B cell (primary cell): ENCODE measurements around the gene PAQR7. TPM values are rescaled to one million over a fixed set of nuclear protein-coding genes. Genes with fewer than 3 reads are reported as not detected.

ENCODE experiments used
- ATAC-seq: fragments of 200-7000 bp; cut with Tn5 transposase; one replicate; pipeline ENCODE4 v1.10.0; 2021; ENCODE audit warnings: low read depth, mild to moderate bottlenecking, moderate number of reproducible peaks, moderate library complexity
- CTCF ChIA-PET: fragments of 350-600 bp; sonication (Branson Sonifier 250); formaldehyde crosslinking; loops from one replicate; lab custom pipeline; 2021; ENCODE audit warnings: antibody characterized with exemption, inconsistent platforms; lab: Charles Lee
- POLR2A ChIA-PET: fragments of 350-600 bp; sonication (Branson Sonifier 250); formaldehyde crosslinking; loops from one replicate; lab custom pipeline; 2021; ENCODE audit warnings: antibody characterized with exemption; lab: Charles Lee
- DNase-seq: peaks from one replicate; pipeline ENCODE4 v3.0.0; 2013
- H2AFZ ChIP-seq: 2 replicates; pipeline ENCODE4 v1.6.1; 2012; ENCODE audit warnings: mild to moderate bottlenecking, low read depth, low read length; ENCODE audit not compliant: insufficient read depth, poor library complexity, severe bottlenecking
- H3K27ac ChIP-seq, 2 donors: 1 replicate in 1 of 2; 2 replicates in 1 of 2; pipeline ENCODE4 v1.5.1; 2012 to 2013; ENCODE audit warnings: low read length in 2 of 2, mild to moderate bottlenecking in 2 of 2, moderate library complexity in 1 of 2
- H3K27me3 ChIP-seq, 4 experiments: fragments of 200-600 bp in 1 of 4; sonication (generic) in 1 of 4; replicated peaks in 1 of 4; 1 replicate in 2 of 4; 2 replicates in 2 of 4; pipeline versions ENCODE4 v1.6.1 to v1.7.0; 2013 to 2016; ENCODE audit warnings: low read length in 3 of 4, mild to moderate bottlenecking in 2 of 4, mixed read lengths in 1 of 4, moderate library complexity in 1 of 4; ENCODE audit not compliant: insufficient read depth in 4 of 4, control insufficient read depth in 3 of 4; ENCODE audit errors: control extremely low read depth in 1 of 4
- H3K36me3 ChIP-seq, 2 experiments: replicated peaks in 1 of 2; 1 replicate in 1 of 2; 2 replicates in 1 of 2; pipeline versions ENCODE4 v1.6.1 to v1.7.1; 2013; ENCODE audit warnings: low read length in 1 of 2; ENCODE audit not compliant: insufficient read depth in 2 of 2, control insufficient read depth in 1 of 2; ENCODE audit errors: control extremely low read depth in 1 of 2, extremely low read depth in 1 of 2
- H3K4me1 ChIP-seq, 2 donors: fragments of 200-600 bp in 1 of 2; sonication (generic) in 1 of 2; 1 replicate in 1 of 2; 2 replicates in 1 of 2; pipeline versions ENCODE4 v1.5.1 to v1.6.1; 2013 to 2017; ENCODE audit warnings: low read length in 2 of 2; ENCODE audit not compliant: control insufficient read depth in 2 of 2, insufficient read depth in 2 of 2
- H3K4me2 ChIP-seq: replicated peaks from 2 replicates; pipeline ENCODE3; 2012; ENCODE audit warnings: mild to moderate bottlenecking, low read depth, low read length; ENCODE audit not compliant: poor library complexity, severe bottlenecking
- H3K4me3 ChIP-seq, 5 experiments: fragments of 200-600 bp in 1 of 5; sonication (generic) in 1 of 5; 1 replicate in 3 of 5; 2 replicates in 2 of 5; pipeline versions ENCODE4 v1.5.1 to v1.7.0; 2011 to 2016; ENCODE audit warnings: low read length in 4 of 5, mild to moderate bottlenecking in 4 of 5, low read depth in 2 of 5, control low read depth in 1 of 5, moderate library complexity in 1 of 5; ENCODE audit not compliant: insufficient read depth in 1 of 5; ENCODE audit errors: control extremely low read depth in 1 of 5, extremely low read depth in 1 of 5
- H3K79me2 ChIP-seq: fragments of 200-600 bp; sonication (generic); one replicate; pipeline ENCODE4 v1.6.0; 2016; ENCODE audit warnings: low read length; ENCODE audit not compliant: control insufficient read depth, insufficient read depth
- H3K9ac ChIP-seq: fragments of 200-600 bp; sonication (generic); 2 replicates; pipeline ENCODE4 v1.6.1; 2017; ENCODE audit warnings: mild to moderate bottlenecking, low read length, moderate library complexity
- H3K9me3 ChIP-seq, 3 donors: one replicate each; pipeline versions ENCODE4 v1.6.1 to v1.7.1; 2013; ENCODE audit warnings: low read length in 2 of 3; ENCODE audit not compliant: control insufficient read depth in 2 of 3, insufficient read depth in 1 of 3; ENCODE audit errors: control extremely low read depth in 1 of 3
- H4K20me1 ChIP-seq: 2 replicates; pipeline ENCODE4 v1.6.0; 2012; ENCODE audit warnings: mild to moderate bottlenecking, low read length; ENCODE audit not compliant: insufficient read depth, control insufficient read depth, poor library complexity, severe bottlenecking
- H3K27ac Mint-ChIP-seq: one replicate; pipeline ENCODE4 v1.8.0; 2021; ENCODE audit warnings: mixed read lengths
- H3K27me3 Mint-ChIP-seq: one replicate; pipeline ENCODE4 v1.8.0; 2021; ENCODE audit warnings: mixed read lengths
- H3K4me1 Mint-ChIP-seq: one replicate; pipeline ENCODE4 v1.8.0; 2021; ENCODE audit warnings: mixed read lengths
- H3K4me3 Mint-ChIP-seq: one replicate; pipeline ENCODE4 v1.8.0; 2021; ENCODE audit warnings: mixed read lengths
- H3K9me3 Mint-ChIP-seq: one replicate; pipeline ENCODE4 v1.8.0; 2022; ENCODE audit warnings: mixed read lengths; ENCODE audit not compliant: insufficient read depth
- CTCF ChIP-seq: fragments of 200-600 bp; IDR thresholded peaks from one replicate; pipeline ENCODE4 v1.8.0; 2022; ENCODE audit warnings: antibody characterized with exemption, mild to moderate bottlenecking
- EZH2 ChIP-seq: IDR thresholded peaks from 2 replicates; pipeline ENCODE4 v1.6.1; 2012; ENCODE audit warnings: borderline replicate concordance, low read depth, mild to moderate bottlenecking, moderate library complexity, low read length; ENCODE audit not compliant: insufficient read depth, poor library complexity, severe bottlenecking
- WGBS: methylation state at CpG from one replicate; pipeline ENCODE4 v1.1.5; 2013; ENCODE audit warnings: missing lambda C conversion rate; ENCODE audit not compliant: insufficient coverage; 5-methylcytosine and 5-hydroxymethylcytosine counted together
- intact Hi-C: fragments of 100-400 bp; cut with micrococcal nuclease; formaldehyde crosslinking; loops from one replicate; pipeline ENCODE4 v1.10.0; 2022
- polyA plus RNA-seq: library from polyadenylated mRNA; depleted of rRNA; stranded (reverse); fragments of >200 nt; gene quantifications from 2 replicates; pipeline ENCODE4 v1.2.3, GENCODE V29; 2012
- total RNA-seq, 2 donors: library from RNA; stranded (reverse); fragments of 120-200 nt in 1 of 2; gene quantifications; 1 replicate in 1 of 2; 2 replicates in 1 of 2; pipeline versions ENCODE4 v1.2.3 to v1.2.4, GENCODE V29; 2013 to 2022

PAQR7 gene
- total and polyA plus RNA-seq, 2 donors (not counting 1 experiment from before 2014, with no cell fraction given) = 4.2 to 5.5 TPM

- ChIA-PET CTCF (interaction anchor here (1.2 to 3.6 kb wide), 4 partner anchors 10 to 95 kb away, joined by 3 to 41 read pairs (median 16); partner anchors contain the start of gene PAFAH2), POLR2A (interaction anchor here (0.6 to 1.9 kb wide), 5 partner anchors 9 to 974 kb away, joined by 3 to 5 read pairs (median 3); no protein-coding TSS in a partner anchor)
- no peaks in the 10 kb centered on the region for H3K9me3 Mint-ChIP-seq
- WGBS = 0% methylated on average over 15 of the region's 34 CpGs
- Histone ChIP-seq H4K20me1 (no peaks in the 10 kb centered on the region), H3K4me2 (peak overlapping the region; percentile 95), H3K9ac (peak overlapping the region; percentile 69), H3K4me1 (peaks cover 6 to 22% of the 10 kb centered on the region in 2 donors), H3K36me3 (peaks cover 4 to 14% of the 10 kb centered on the region in 2 experiments), H2AFZ (peak overlapping the region; percentile 86), H3K9me3 (no peaks in the 10 kb centered on the region), H3K27ac (peak overlapping the region; percentile 62 to 65), H3K79me2 (peaks cover 5% of the 10 kb centered on the region), H3K4me3 (peak overlapping the region; percentile 62 to 99 (median 63)), H3K27me3 (no peaks in the 10 kb centered on the region)
- H3K4me1 Mint-ChIP-seq = peaks cover 14% of the 10 kb centered on the region
- H3K4me3 Mint-ChIP-seq = peak overlapping the region; percentile 88
- ATAC-seq (peak; percentile 78), DNase-seq (peak; percentile 90)
- H3K27me3 Mint-ChIP-seq = no peaks in the 10 kb centered on the region
- TF ChIP-seq CTCF (peak; percentile 13), EZH2 (no peak)
- intact Hi-C loops = loop anchor here (1.0 kb wide), 3 partner anchors 10 to 206 kb away; partner anchors contain the start of genes PAFAH2 and PDIK1L
- peak overlapping the region; percentile 68 for H3K27ac Mint-ChIP-seq
Observed at GRCh38 chr1:25904943-25905679, 29.6 kb upstream of the PAQR7 start.

GRCh38 chr1:25903986-25904385 is 28.5 kb upstream of the PAQR7 start:
- Histone ChIP-seq H3K9me3 (no peaks in the 10 kb centered on the region), H3K27ac (no peak overlapping the region), H3K9ac (no peak overlapping the region), H4K20me1 (no peaks in the 10 kb centered on the region), H3K36me3 (peaks cover 4 to 17% of the 10 kb centered on the region in 2 experiments), H3K4me1 (peaks cover 6 to 22% of the 10 kb centered on the region in 2 donors), H3K4me2 (no peak overlapping the region), H3K4me3 (no peak overlapping the region), H3K79me2 (peaks cover 5% of the 10 kb centered on the region), H2AFZ (no peak overlapping the region), H3K27me3 (no peaks in the 10 kb centered on the region)
- Mint-ChIP-seq H3K27ac (no peak overlapping the region), H3K9me3 (no peaks in the 10 kb centered on the region), H3K4me1 (peaks cover 14% of the 10 kb centered on the region), H3K4me3 (peak overlapping the region; percentile 88), H3K27me3 (no peaks in the 10 kb centered on the region)
- TF ChIP-seq CTCF = no peak
- no peak for TF ChIP-seq EZH2
- POLR2A ChIA-PET = no interaction called here
- intact Hi-C loops = no loop called here
- CTCF ChIA-PET = interaction anchor here (1.7 to 3.6 kb wide), 4 partner anchors 9 to 96 kb away, joined by 6 to 41 read pairs (median 16); partner anchors contain the start of genes PAFAH2 and PAQR7
- no CpG with 5 or more reads among the region's 3 CpGs for WGBS
- no peak for DNase-seq
- no peak for ATAC-seq
